CD4-positive, alpha-beta T cell treated with Interleukin-6 for 4 hours (primary cell): Measurements from ENCODE around the gene MARVELD1.
"Not testable (repeated sequence)": the region's sequence is repeated elsewhere in the genome, so short reads cannot be mapped to it uniquely, and the experiment has no call there.

Experiments
- DNase-seq: peaks from one replicate; pipeline ENCODE4 v3.0.0-alpha.2; 2020; ENCODE audit warnings: mixed read lengths

Gene MARVELD1

DNA sequence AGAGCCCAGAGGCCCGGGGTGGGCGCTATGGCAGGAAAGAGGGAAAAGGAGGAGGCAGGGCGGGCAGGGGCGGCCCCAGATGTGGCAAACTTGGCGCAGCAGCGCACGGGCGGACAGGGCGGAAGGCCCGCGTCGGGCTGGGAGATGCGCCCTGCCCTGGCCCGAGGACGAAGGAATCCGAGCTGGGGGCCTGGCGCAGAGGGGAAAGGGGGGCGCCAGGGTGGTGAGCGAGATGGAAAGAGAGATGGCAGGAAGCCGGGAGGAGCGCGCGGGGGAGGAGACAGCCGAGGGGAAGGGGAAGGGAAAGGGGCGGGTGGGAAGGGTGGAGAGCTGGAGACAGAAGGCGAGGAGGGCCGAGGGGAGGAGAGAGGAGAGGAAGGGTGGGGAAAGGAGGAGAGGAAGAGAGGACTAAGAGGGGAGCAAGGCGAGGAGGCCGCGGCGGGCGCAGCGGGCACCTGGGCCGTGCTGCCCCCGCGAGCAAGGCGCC, at the start of gene MARVELD1:
Gene MARVELD1 (plus strand): TSS at position 392 of the 487 bp plus-strand sequence. CDS start 147 bp downstream, outside the sequence.
- peak; percentile 7 for DNase-seq

DNA sequence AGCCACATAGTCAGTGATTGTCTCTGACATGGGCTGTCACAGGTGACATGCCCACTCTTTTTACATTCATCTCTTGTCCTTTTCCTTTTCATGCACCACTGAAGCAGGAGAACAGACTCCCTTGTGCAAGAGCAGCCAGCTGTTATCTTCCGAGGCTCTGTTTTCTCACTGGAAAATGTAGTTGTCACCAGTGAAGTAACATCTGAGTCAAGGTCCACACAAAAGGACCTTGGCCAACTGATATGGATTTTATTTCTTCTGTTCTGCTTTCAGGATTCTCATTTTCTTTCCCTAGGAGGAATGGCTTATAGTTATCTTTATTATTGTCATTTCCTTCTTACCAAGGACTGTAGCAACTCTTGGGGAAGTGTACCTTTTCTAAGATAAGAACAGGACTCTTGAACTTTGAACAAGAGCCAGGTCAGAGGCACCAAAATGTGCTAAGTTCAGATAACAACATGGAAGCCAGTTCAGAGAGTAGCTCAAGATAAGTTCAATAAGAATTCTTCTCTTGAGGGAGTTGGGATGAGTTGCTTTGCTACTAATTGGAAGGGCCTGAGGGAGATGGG, 49.2 kb upstream of the MARVELD1 start:
- no peak for DNase-seq

DNA sequence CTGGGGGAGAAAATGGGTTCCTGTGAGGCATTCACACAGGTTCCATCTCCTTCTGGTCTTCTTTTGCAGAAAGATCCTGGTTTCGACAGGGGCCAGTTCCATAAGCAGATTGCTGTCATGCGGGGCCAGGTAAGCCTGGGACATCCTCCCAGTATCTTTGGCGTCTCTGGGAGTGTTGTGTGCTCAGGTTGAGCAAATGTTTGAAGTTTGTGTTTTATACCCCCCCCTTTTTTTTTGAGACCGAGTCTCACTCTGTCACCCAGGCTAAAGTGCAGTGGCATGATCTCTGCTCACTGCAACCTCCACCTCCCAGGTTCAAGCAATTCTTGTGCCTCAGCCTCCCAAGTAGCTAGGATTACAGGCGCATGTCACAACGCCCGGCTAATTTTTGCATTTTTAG, 46.5 kb upstream of the MARVELD1 start:
- DNase-seq: no peak

DNA sequence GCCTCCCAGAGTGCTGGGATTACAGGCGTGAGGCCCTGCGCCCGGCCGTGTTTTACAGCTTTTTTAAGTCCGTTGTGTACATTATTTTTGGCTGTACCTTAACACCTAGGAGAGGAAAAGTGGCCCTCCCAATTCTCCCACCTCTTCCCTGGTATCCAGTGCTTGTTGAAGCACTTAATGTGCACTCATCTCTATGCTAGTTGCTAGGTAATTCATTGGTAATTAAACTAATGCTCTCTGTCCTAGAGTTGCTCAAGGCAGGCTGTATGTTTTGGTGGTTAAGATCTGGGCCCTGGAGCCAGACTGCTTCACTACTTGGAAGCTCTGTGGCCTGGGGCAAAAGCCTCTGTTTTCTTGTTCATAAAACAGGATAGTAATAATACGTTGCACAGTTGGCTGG, 46.1 kb upstream of the MARVELD1 start:
- DNase-seq: no peak

DNA sequence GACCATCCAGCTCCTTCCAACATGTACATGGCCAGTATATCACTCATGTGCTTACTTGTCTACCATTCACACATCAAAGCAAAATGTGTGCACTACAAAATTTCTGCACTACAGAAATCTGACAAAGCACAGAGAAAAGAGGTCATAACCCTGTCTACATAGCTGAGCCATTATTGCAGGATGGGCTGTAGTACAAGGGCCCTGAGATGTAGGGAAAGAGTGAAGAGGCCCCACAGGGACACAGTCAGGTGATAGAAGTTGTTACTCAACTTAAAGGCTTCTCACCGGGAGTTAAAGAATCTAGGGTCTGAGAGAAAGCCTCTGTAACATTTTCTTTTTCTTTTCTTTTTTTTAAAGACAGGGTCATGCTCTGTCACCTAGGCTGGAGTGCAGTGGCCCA, 44.0 kb upstream of the MARVELD1 start:
- no peak for DNase-seq

DNA sequence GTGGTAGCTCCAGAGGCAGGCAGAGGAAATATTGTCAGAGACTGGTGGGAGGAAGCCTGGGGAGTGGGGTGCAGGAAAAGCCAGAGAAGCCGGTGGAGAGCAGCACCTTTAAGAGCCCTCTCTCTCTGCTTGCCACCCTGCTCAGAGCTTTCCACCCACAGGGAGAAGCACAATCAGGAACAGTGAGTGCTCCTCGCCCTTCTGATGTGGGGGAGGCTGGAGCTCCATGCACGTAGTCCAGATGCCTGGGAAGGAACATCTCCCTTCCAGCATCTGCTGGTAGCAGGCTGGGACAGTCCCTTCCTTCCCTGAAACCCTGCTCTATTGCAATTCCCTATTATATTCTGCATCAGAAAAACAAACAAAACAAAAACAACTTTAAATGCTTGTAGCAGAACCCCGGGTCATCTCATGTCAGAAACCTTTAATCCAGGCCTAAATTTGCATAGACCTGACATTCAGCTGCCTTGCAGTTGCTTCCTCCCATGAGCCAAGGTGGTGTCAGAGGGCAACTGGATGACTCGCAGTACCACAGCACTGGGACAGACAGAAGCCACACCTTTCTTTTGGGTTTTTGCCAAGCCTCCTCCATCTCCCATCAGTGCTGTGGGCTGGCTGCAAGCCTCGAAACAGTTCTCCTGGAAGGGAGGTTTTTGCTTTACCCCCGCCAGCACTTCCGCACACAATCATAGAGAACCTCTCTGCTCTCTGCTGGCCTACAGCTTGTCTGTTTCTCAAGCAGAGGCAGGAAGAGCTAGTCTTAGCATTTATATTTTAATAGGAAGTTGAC, 39.6 kb upstream of the MARVELD1 start:
- DNase-seq: no peak

DNA sequence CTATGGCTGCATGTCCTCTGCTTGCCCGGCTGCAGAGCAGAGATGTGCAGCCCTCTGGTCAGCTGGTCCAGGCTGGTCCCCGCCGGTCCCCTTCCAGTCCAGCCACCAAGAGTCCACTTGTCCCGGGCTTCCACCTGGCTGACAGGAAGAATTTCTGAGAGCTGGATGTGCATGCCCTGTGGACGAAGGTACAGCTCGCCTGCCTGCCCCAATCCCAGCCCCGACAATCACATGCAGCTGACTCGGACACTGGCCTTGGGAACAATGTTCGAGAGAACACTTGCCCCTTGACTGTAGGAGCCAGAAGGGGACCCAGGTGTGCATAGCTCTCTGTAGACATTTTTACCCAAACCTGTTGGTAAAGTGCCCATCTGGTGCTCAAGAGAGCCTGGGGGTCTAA, 38.3 kb upstream of the MARVELD1 start:
- DNase-seq: no peak

DNA sequence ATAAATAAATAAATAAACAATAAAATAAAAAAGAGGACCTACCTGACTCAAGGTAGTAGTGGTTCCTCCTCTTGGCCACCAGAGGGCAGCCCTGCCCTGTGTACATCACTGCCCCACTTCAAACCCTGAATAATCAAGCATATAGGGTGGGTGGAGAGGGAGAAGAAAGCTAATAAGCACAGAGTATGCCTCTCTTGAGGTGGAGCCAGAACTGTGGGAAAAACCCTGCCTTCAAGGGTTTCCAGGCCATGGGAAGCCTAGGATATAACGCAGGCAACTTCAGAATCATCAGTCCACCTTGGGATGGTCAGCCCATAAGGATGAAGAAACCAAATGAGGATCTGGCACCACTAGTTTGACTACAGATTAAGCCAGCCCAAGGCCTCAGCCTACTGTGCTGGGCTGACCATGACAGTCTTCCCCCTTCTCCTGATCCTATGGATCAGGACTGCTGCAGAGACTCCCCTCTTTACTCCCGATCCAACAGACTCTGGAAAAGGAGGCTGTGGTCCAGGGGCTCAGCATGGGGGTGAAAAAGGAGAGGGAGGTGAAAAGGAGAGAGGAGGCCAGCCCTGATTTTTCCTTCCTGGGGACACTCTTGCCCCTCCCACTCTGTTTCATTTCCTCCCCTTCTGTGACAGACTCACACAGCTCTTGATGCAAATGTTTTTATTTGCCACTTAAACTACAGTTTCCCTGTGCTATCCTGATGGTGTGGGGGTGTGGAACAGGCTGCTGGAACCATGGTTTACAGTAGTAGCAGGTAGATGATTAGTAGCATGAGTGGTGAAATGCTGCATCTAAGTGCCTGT, 36.6 kb upstream of the MARVELD1 start:
- peak; percentile 64 for DNase-seq

DNA sequence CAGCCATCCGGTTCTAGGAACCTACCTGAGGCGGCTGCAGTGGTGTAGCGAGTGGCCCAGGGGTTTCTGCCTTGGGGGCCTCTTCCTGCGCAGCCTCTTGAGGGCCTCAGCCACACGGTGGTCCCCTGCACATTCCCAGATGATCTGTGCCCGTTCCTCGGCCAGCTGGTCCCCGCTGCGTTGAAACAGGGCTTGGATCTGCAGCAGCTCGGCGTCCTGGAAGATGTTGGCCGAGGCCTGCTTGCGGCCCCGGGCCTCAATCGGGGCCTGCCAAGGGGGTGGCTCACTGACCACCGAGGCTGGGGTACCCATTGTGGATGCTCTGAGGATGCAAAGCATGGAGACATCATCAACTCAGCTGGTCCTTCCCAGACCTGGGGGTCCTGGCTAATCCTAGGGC, 33.9 kb upstream of the MARVELD1 start:
- DNase-seq: no peak

DNA sequence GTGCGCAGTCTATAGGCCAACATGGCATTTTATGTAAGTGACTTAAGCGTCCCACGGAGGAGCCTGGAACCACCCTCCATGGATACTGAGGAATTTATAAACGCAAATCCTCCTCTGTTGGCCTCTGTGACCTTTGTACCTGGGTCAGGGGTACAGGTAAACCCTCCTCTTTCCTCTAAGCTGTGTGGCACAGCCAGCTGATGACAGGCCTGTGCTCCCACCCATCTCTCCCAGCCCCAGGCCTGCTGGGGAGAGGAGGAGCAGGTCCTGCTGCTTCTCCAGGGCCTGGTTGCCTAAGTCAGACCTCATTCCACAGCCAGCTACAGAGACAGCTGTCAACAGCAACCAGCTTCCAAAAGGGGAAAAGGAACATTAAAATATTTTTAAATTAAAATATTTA, 31.5 kb upstream of the MARVELD1 start:
- no peak for DNase-seq

DNA sequence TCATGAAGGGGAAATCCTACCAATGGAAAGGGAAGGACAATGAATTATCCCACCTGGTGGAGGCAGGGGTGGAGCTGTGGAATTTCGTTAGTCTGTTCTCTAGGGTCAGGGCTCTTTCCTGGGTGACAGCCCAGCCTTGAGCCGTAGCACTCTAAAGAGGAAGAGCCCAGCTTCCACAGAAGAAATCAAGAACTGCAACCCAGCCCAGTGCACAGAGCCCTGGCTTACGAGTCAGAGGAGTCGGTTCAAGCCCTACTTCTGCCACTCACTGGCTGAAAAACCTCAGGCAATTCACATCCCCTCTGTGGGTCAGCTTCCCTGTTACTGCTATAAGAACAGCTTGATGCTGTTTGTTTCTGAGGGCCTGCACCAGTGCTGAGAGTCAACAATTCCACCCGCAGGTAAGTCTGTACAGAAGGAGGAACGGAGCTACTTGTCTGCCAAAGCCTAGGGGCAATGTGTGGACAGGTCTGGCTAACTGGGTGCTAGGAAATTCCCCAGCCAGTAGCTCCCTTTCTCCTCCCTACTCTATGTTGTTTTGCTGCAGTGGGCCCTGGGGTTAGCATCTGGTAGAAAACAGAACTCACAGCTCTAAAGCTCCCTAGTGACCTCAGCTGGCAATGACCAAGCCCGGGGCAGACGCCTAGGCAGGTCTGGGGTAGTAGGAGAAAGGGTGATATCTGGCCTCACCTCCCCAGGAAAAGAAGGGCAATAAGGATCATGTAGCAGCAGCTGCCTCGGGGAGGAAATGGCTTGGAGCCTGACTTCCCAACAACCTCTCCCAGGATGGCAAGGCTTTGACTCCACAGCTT, 29.8 kb upstream of the MARVELD1 start:
- DNase-seq: no peak

DNA sequence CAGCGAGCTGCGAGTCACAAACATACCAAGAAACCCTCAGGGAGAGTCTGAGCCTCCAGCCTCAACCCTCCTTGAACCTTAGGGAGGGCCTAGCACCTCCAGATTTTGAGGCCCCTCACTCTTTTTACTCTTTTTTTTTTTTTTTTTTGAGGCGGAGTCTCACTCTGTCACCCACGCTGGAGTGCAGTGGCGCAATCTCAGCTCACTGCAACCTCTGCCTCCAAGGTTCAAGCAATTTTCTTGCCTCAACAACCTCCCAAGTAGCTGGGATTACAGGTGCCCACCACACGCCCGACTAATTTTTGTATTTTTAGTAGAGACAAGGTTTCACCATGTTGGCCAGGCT, 29.2 kb upstream of the MARVELD1 start:
- DNase-seq: not testable (repeated sequence)

DNA sequence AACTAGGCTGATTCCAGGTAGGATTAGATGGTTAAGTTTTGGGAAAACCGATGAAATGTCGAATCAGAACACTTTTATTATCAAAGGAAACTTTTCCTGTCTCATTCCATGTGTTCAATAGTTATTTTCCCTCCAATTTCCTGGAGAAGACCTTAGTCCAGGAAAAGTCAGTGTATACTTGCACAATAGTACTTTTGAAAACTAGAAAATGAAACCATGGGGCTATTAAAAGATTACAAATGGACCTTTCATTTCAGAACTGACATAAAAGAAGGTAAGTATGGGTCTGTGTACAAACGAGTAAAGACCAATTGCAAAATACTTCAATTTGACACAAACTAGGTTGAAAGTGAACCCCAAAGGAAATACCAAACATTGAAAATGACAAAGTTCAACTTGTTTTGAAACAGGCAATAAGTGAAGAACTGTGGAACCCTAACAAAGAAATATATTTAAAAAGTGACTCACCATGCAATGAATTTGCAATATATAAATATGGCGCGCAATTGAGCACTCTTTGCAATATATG, 28.6 kb upstream of the MARVELD1 start:
- no peak for DNase-seq

DNA sequence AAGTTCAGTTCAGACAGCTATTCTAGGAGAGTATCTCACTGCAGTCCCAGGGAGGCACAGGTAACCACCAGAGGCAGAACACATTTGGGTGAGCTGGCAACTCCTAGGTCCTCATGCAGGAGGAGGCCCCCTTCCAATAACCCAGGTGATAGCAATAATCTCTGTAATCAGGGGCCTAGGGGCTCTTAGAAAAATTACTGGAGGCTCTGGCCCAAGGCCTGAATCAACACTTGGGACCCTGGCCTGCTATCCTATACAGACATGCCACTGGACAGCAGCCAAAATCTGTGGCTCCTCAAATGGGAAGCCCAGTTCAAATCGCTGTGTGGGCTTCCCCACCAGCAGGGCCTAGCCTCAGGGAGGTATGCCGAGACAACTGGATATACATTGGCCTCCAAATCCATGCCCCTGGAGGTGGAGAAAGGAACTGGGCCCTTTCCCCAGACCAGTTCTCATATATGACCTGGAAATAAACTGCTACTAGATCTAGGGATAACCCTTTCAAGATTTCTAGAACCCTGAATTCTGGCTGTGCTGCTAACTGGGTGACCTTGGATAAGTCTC, 28.1 kb upstream of the MARVELD1 start:
- DNase-seq: no peak

DNA sequence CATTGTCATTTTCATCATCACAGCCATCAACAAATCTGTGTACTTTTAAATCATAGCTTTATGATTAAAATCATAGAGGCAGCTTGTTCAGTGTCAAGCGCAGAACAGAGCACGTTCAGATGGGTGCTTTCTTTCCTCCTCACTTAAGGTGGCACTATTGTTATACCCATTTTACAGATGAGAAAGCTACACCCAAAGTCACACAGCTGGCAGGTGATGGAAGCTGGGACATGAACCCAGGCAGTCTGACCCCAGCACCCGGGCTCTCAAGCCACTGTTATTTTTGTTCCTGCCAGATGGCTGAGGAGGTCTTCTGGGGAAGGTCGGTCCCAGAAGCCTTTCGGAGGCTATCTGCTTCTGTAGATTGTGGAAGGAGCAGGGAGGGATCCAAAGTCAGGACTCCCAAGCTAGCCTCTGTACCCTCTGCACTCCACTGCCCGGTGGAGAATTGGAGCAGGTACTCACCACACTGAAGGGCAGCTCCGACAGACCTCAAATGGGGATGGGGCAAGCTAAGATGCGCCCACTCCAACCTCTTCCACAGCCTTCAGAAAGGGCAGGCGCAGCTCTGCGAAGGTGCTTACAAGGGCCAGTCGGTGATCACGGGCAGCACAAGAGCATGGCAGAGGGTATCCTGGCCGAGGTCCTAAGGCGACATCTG, 27.1 kb upstream of the MARVELD1 start:
- DNase-seq: peak; percentile 9

DNA sequence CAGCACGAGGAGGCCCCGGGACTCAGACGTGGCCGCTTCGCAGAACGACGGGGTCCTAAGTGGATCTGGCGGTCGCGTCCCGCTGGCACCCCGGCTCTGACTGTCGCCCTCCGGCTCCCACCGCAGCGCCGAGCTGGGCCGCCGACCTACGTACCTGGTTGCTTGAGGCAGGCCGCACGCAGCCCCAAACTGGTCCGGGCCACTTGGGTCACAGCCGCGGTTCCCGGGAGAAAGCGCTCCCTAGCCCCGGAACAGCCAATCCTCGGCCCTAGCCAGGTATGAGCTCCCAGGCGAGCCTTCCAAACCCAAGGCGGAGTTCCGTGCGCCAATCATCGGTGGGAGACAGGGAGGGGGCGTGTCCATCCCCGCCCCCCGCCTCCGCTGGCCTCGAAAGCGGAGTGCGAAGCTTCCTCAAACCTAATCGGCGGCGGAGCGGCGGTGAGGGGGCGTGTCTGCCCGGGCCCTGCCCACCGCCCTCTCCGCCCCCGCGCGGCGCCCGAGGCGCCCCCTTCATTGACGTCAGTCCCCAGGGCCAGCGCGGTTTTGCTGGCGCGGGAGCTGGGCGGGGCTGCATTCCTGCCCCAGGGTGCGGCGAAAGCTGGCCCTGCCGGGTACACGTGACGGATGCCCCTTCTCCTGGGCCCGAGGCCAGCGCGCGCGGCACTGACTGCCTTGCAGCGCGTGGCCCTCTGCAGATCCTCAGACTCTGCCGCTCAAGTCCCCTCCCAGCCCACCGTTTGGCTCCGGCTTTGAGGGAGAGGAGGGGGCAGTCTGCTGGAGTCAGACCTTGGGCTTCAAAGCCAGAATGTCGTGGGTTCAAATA, 26.4 kb upstream of the MARVELD1 start, which contains the start of gene AVPI1:
Gene AVPI1 (minus strand): TSS at position 280 of the 823 bp plus-strand sequence. CDS start 7,336 bp downstream, outside the sequence.
- DNase-seq: peak; percentile 97

DNA sequence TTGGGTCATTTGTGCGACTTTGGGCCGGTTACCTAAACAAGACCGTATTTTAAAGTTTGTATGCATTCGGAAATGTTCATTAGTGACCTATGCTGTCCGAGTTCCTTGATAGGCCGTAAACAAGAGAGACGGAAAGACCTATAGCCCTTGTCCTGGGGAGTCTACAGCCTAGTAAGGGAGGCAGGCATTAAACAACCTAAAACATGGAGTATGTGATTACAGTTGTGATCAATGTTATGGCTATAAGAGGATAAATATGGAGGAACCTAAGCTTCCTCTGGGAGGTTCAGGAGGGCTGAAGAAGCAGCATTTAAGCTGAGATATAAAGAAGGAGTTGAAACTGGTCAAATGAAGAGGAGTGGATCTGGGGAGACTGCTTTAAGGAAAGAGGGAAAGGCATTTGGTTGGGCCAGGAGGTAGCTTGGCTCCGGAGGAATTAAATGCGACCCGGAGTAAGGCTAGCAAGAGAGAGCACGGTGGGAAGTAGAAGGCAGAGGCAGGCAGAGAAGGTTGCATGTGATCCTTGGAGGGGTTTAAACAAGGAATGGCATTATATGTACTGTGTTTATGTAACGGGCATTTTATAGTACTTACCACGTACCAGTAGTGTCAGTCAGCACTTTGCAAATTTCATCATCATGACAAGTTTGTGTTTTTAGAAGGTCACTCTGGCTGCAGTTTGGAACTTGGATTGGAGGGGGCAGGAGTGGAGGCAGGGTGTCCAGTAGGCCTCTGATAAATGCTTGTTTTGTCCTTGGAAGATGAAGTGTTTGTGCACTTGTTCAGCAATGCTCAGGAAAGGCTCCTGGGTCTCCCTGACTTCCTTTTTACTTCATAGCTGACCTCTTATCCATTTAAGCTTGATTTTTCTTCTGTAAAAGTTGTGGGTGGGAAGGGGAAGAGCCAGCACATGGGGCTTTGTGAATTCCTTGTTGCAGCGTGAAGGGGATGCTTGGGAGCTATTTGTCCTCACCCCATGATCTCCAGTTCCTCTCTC, 25.4 kb upstream of the MARVELD1 start:
- DNase-seq: no peak

DNA sequence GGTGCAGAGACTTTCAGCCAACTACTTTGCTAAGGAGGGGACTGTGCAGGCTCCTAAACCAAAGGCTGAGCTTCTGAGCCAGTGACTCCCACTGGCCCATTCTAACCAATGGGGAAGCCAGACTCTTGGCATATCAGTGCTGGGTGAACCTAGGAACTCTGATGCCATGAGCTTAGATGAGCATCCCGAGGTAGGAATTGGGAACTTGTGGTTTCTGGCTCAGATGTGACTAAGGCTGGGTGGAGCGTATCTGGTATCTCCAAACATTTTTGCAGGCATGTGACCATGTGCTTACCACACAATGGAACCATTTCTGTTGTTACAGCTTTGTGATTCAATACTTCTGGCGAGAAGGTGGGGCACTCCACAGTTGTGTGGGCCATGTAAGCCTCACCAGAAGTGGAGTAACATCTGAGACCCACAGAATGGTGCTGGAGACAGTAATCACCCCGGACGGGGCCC, 23.9 kb upstream of the MARVELD1 start:
- no peak for DNase-seq

DNA sequence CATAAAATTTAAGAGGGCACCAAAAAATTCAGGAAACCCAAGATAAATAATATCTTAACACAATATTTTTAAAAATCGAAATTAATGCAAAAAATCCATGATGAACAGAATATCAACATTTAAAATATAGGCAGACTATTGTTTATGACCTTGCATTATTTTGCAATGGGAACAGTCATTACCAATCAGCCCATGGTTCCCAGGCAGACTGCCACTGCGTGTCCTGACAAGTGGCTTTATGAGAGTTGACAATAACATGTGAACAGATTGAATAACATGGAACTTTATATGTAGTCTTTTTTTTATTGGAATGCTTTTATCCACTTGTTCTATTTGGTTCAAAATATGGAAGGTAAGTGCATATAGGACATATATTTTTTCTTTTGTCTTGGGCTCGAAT, 23.4 kb upstream of the MARVELD1 start:
- DNase-seq: no peak
